ENCODE data around the gene DLGAP1. TPM values are rescaled to one million over a fixed set of nuclear protein-coding genes. Genes with fewer than 3 reads are reported as not detected.

The DLGAP1 gene
- total RNA-seq, 6 experiments from 2014 or later = 0.09 to 0.31 (median 0.18) TPM; not detected in 2

DNA sequence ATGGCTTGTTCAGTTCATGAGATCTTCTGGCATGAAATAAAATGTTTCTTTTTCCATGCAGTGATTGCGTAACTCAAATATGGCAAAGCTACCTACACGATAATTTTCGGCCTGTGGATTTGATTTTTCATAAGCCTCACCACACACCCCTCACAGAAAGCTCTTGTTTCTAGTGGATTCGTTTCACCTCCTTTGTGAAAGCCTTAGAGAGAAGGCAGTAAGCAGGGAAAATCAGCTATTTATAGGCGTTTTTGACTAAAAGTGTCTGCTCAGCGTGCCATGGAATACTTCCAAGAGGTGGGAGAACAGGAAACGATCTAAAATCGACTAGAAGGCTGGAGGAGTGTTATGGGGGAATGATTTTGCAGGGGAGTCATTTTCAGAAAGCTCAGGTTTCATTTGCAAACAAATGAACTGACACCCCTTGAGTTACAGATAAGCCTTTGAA lies 587.2 kb downstream of the DLGAP1 start:
- no peaks in the 10 kb centered on the region for H3K27me3 ChIP-seq
- H3K4me1 ChIP-seq = no peaks in the 10 kb centered on the region
- DNase-seq (no peak), ATAC-seq (no peak)
- 42% methylated on average over 8 of the region's 8 CpGs for WGBS (ENCODE audit: insufficient coverage, low coverage, low lambda C conversion rate, missing lambda C conversion rate)
- intact Hi-C loops (cut with DNase I) = no loop called here
- H3K36me3 ChIP-seq = no peaks in the 10 kb centered on the region
- H3K9me3 ChIP-seq = no peaks in the 10 kb centered on the region
- no peak overlapping the region for H3K27ac ChIP-seq
- TF ChIP-seq, protein P1, sequence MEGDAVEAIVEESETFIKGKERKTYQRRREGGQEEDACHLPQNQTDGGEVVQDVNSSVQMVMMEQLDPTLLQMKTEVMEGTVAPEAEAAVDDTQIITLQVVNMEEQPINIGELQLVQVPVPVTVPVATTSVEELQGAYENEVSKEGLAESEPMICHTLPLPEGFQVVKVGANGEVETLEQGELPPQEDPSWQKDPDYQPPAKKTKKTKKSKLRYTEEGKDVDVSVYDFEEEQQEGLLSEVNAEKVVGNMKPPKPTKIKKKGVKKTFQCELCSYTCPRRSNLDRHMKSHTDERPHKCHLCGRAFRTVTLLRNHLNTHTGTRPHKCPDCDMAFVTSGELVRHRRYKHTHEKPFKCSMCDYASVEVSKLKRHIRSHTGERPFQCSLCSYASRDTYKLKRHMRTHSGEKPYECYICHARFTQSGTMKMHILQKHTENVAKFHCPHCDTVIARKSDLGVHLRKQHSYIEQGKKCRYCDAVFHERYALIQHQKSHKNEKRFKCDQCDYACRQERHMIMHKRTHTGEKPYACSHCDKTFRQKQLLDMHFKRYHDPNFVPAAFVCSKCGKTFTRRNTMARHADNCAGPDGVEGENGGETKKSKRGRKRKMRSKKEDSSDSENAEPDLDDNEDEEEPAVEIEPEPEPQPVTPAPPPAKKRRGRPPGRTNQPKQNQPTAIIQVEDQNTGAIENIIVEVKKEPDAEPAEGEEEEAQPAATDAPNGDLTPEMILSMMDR (IDR thresholded peaks at IDR 0.05) = no peak
- TF ChIP-seq POLR2A (IDR thresholded peaks at IDR 0.05) = no peak
- no peak overlapping the region for H3K4me3 ChIP-seq

DNA sequence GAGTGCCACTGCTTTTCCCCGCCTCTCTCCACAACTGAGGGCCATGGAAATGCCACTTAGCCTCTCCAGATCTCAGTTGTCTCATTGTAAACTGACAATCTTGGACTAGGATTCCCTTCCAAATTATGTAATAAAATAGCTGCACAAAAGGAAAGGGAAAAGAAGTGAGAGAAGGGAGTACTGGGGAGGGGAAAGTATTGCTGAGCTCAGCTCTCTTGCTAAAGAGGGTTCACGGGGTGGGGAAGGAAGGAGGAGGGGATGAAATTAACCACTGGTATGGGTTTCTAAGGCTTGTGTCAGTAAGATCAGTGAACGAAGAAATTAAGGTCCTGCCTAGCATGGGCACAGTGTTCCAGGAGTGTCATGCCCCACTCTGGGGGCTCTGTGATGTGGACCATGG lies 587.9 kb downstream of the DLGAP1 start:
- no peaks in the 10 kb centered on the region for H3K27me3 ChIP-seq
- DNase-seq (no peak), ATAC-seq (no peak)
- intact Hi-C loops (cut with DNase I) = no loop called here
- no peak for TF ChIP-seq POLR2A (IDR thresholded peaks at IDR 0.05)
- TF ChIP-seq, protein P1 (IDR thresholded peaks at IDR 0.05) = no peak
- H3K4me3 ChIP-seq = no peak overlapping the region
- H3K4me1 ChIP-seq = no peaks in the 10 kb centered on the region
- WGBS (ENCODE audit: insufficient coverage, low coverage, low lambda C conversion rate, missing lambda C conversion rate) = 83% methylated on average over 3 of the region's 3 CpGs
- no peaks in the 10 kb centered on the region for H3K9me3 ChIP-seq
- no peak overlapping the region for H3K27ac ChIP-seq
- no peaks in the 10 kb centered on the region for H3K36me3 ChIP-seq

DNA sequence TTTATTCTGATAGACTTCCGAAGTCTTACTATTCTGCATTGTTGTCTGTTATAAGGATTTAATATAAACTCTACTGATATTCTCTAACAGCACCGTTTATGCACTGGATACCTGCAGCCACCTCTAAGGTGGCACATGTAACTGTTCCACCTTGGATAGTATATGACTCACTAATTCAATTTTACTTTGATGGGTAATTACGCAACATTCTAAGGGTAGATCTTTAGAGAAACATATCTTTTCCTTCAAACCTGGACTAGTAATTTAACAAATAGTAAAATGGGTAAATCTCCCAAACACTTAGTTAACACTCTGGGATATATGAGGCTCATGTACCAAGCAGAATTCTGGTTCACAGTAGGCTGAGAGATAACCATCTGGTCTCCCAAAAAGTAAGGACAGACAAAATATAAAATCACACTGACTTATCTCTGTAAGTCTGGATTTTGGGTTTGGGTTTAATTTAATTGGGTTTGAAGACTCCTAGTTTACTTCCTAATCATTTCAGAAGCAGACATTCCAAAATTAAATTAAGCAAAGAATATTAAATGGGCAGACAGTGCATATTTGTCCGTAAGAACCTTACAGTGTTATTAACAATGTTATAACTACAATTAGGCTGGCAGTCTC lies 590.3 kb downstream of the DLGAP1 start:
- H3K4me3 ChIP-seq = no peak overlapping the region

DNA sequence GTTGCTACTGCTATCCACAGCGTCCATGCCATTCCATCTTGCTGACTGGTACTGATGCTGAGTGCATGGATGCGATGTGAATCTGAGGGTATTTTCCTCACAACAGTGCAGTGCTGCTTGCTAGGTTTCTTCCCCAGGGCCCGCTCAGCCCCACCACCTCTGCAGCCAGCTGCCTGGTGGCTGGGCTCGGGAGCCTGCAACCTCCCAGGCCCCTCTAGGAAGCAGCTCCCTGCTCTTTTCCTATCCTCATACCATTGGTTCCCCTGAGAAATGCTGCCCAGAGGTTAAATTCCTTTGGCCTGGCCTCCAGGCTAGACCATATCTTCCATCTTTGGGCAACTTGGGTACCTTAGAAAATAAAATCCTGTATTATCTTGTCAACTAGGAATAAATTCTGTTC lies 591.5 kb downstream of the DLGAP1 start:
- TF ChIP-seq, protein P1 (IDR thresholded peaks at IDR 0.05) = no peak
- TF ChIP-seq POLR2A (IDR thresholded peaks at IDR 0.05) = no peak
- intact Hi-C loops (cut with DNase I) = no loop called here
- no peak for ATAC-seq
- no peaks in the 10 kb centered on the region for H3K36me3 ChIP-seq
- no peaks in the 10 kb centered on the region for H3K27me3 ChIP-seq
- no peaks in the 10 kb centered on the region for H3K4me1 ChIP-seq
- 62% methylated on average over 3 of the region's 4 CpGs for WGBS (ENCODE audit: insufficient coverage, low coverage, low lambda C conversion rate, missing lambda C conversion rate)
- H3K9me3 ChIP-seq = no peaks in the 10 kb centered on the region
- H3K27ac ChIP-seq = no peak overlapping the region
- DNase-seq = no peak
- H3K4me3 ChIP-seq = no peak overlapping the region

More for the DNA sequence above, 590.3 kb downstream of the DLGAP1 start:
- Histone ChIP-seq H3K27me3 (no peaks in the 10 kb centered on the region), H3K4me1 (no peaks in the 10 kb centered on the region), H3K27ac (no peak overlapping the region), H3K9me3 (no peaks in the 10 kb centered on the region), H3K36me3 (no peaks in the 10 kb centered on the region)
- no peak for DNase-seq
- 68% methylated on average over 4 of the region's 4 CpGs for WGBS (ENCODE audit: insufficient coverage, low coverage, low lambda C conversion rate, missing lambda C conversion rate)
- intact Hi-C loops (cut with DNase I) = no loop called here
- TF ChIP-seq, protein P1 (IDR thresholded peaks at IDR 0.05) = no peak
- TF ChIP-seq POLR2A (IDR thresholded peaks at IDR 0.05) = no peak
- no peak for ATAC-seq

All from right lobe of liver (tissue), 6 donors.